Activated CD4-positive, alpha-beta T cell treated with anti-CD3 and anti-CD28 coated beads, Interleukin-2, amount 10 ng/mL, durations not matched to agents 24 days and 14 days (primary cell): ENCODE data around the gene MSH3. TPM values are rescaled to one million over a fixed set of nuclear protein-coding genes. Genes with fewer than 3 reads are reported as not detected.

Experiments
- DNase-seq: peaks from one replicate; pipeline ENCODE4 v3.0.0; 2022
- H3K27ac Mint-ChIP-seq: one replicate; pipeline ENCODE4 v1.8.0; 2022; ENCODE audit warnings: mild to moderate bottlenecking, mixed read lengths
- H3K27me3 Mint-ChIP-seq: one replicate; pipeline ENCODE4 v1.8.0; 2022; ENCODE audit warnings: mixed read lengths
- H3K36me3 Mint-ChIP-seq: one replicate; pipeline ENCODE4 v1.8.0; 2022; ENCODE audit warnings: low read depth, mild to moderate bottlenecking, mixed read lengths
- H3K4me1 Mint-ChIP-seq: one replicate; pipeline ENCODE4 v1.8.0; 2021; ENCODE audit warnings: mixed read lengths
- H3K4me3 Mint-ChIP-seq: one replicate; pipeline ENCODE4 v1.8.0; 2022; ENCODE audit warnings: mild to moderate bottlenecking, moderate library complexity, mixed read lengths
- H3K9me3 Mint-ChIP-seq: one replicate; pipeline ENCODE4 v1.8.0; 2021; ENCODE audit warnings: mixed read lengths
- intact Hi-C: fragments of 100-400 bp; cut with micrococcal nuclease; formaldehyde crosslinking; loops from one replicate; pipeline ENCODE4 v1.15.1; 2023
- total RNA-seq: library from RNA; stranded (reverse); gene quantifications from 2 replicates; pipeline ENCODE4 v1.2.3, GENCODE V29; 2022

MSH3 gene
- total RNA-seq, result 21.0 and 21.1 TPM in 2 replicates

- intact Hi-C loops, result loop anchor here (1.0 to 10.0 kb wide), 6 partner anchors 170 to 1100 kb away; partner anchors contain the start of genes FAM151B, SSBP2, TENT2 and ZCCHC9
- H3K9me3 Mint-ChIP-seq, result no peaks in the 10 kb centered on the region
- H3K36me3 Mint-ChIP-seq, result peaks cover 38% of the 10 kb centered on the region
- peak within 1 kb of the TSS; percentile 93 for H3K27ac Mint-ChIP-seq
- peaks cover 23% of the 10 kb centered on the region for H3K4me1 Mint-ChIP-seq
- H3K27me3 Mint-ChIP-seq, result no peaks in the 10 kb centered on the region
- peak within 1 kb of the TSS; percentile 84 for H3K4me3 Mint-ChIP-seq
- peak; percentile 96 for DNase-seq
Observed at GRCh38 chr5:80654391-80655230, at the start of gene MSH3, which contains the start of gene DHFR. MSH3 (plus strand) TSS chr5:80654652; CDS start chr5:80654728, 76 bp downstream. DHFR (minus strand) TSS chr5:80654983; CDS start chr5:80654489, 494 bp downstream.

- Mint-ChIP-seq H3K4me3 (no peak overlapping the region), H3K4me1 (peaks cover 2% of the 10 kb centered on the region), H3K27ac (no peak overlapping the region), H3K9me3 (peaks cover 7% of the 10 kb centered on the region), H3K27me3 (no peaks in the 10 kb centered on the region), H3K36me3 (peaks cover 2% of the 10 kb centered on the region)
- no peak for DNase-seq
- intact Hi-C loops, result no loop called here
Observed at GRCh38 chr5:80607343-80607742, 47.1 kb upstream of the MSH3 start.

GRCh38 chr5:80607832-80608231 is 46.6 kb upstream of the MSH3 start:
- Mint-ChIP-seq H3K27me3 (no peaks in the 10 kb centered on the region), H3K4me1 (peaks cover 2% of the 10 kb centered on the region), H3K27ac (no peak overlapping the region), H3K36me3 (peaks cover 2% of the 10 kb centered on the region), H3K9me3 (peaks cover 7% of the 10 kb centered on the region), H3K4me3 (no peak overlapping the region)
- intact Hi-C loops, result no loop called here
- no peak for DNase-seq

- H3K36me3 Mint-ChIP-seq, result peaks cover 2% of the 10 kb centered on the region
- H3K4me1 Mint-ChIP-seq, result peaks cover 2% of the 10 kb centered on the region
- peaks cover 7% of the 10 kb centered on the region for H3K9me3 Mint-ChIP-seq
- no peak overlapping the region for H3K4me3 Mint-ChIP-seq
- no peaks in the 10 kb centered on the region for H3K27me3 Mint-ChIP-seq
- H3K27ac Mint-ChIP-seq, result no peak overlapping the region
- no peak for DNase-seq
- intact Hi-C loops, result no loop called here
Observed at GRCh38 chr5:80608731-80609130, 45.7 kb upstream of the MSH3 start.

- intact Hi-C loops, result no loop called here
- H3K27ac Mint-ChIP-seq, result no peak overlapping the region
- no peak overlapping the region for H3K4me3 Mint-ChIP-seq
Observed at GRCh38 chr5:80609692-80610091, 44.8 kb upstream of the MSH3 start.

GRCh38 chr5:80615266-80615914 is 39.1 kb upstream of the MSH3 start:
- Mint-ChIP-seq H3K27ac (no peak overlapping the region), H3K4me1 (peaks cover 2% of the 10 kb centered on the region), H3K4me3 (no peak overlapping the region), H3K27me3 (no peaks in the 10 kb centered on the region), H3K36me3 (peaks cover 6% of the 10 kb centered on the region), H3K9me3 (peaks cover 4% of the 10 kb centered on the region)
- intact Hi-C loops, result no loop called here
- DNase-seq, result no peak

More at GRCh38 chr5:80609692-80610091, 44.8 kb upstream of the MSH3 start:
- Mint-ChIP-seq H3K27me3 (no peaks in the 10 kb centered on the region), H3K9me3 (peaks cover 7% of the 10 kb centered on the region), H3K4me1 (peaks cover 2% of the 10 kb centered on the region), H3K36me3 (peaks cover 2% of the 10 kb centered on the region)
- DNase-seq, result no peak

GRCh38 chr5:80618438-80618837 is 36.0 kb upstream of the MSH3 start:
- Mint-ChIP-seq H3K4me1 (peaks cover 2% of the 10 kb centered on the region), H3K36me3 (peaks cover 22% of the 10 kb centered on the region), H3K27me3 (no peaks in the 10 kb centered on the region), H3K4me3 (no peak overlapping the region), H3K27ac (no peak overlapping the region), H3K9me3 (no peaks in the 10 kb centered on the region)
- intact Hi-C loops, result no loop called here
- DNase-seq, result no peak

- H3K36me3 Mint-ChIP-seq, result peaks cover 22% of the 10 kb centered on the region
- intact Hi-C loops, result no loop called here
- DNase-seq, result no peak
- H3K9me3 Mint-ChIP-seq, result no peaks in the 10 kb centered on the region
- H3K4me3 Mint-ChIP-seq, result no peak overlapping the region
- H3K27me3 Mint-ChIP-seq, result no peaks in the 10 kb centered on the region
- peaks cover 2% of the 10 kb centered on the region for H3K4me1 Mint-ChIP-seq
- H3K27ac Mint-ChIP-seq, result no peak overlapping the region
Observed at GRCh38 chr5:80619086-80619485, 35.4 kb upstream of the MSH3 start.

GRCh38 chr5:80620211-80620610 is 34.2 kb upstream of the MSH3 start:
- Mint-ChIP-seq H3K27ac (no peak overlapping the region), H3K27me3 (no peaks in the 10 kb centered on the region), H3K4me1 (peaks cover 2% of the 10 kb centered on the region), H3K36me3 (peaks cover 22% of the 10 kb centered on the region), H3K9me3 (no peaks in the 10 kb centered on the region), H3K4me3 (no peak overlapping the region)
- intact Hi-C loops, result no loop called here
- DNase-seq, result no peak

- Mint-ChIP-seq H3K27me3 (no peaks in the 10 kb centered on the region), H3K27ac (no peak overlapping the region), H3K4me1 (no peaks in the 10 kb centered on the region)
Observed at GRCh38 chr5:80622756-80623155, 31.7 kb upstream of the MSH3 start.

GRCh38 chr5:80623999-80624398 is 30.5 kb upstream of the MSH3 start:
- Mint-ChIP-seq H3K9me3 (no peaks in the 10 kb centered on the region), H3K4me1 (no peaks in the 10 kb centered on the region), H3K4me3 (no peak overlapping the region), H3K27ac (no peak overlapping the region), H3K36me3 (peaks cover 16% of the 10 kb centered on the region), H3K27me3 (no peaks in the 10 kb centered on the region)
- DNase-seq, result no peak
- intact Hi-C loops, result no loop called here

More at GRCh38 chr5:80622756-80623155, 31.7 kb upstream of the MSH3 start:
- Mint-ChIP-seq H3K9me3 (no peaks in the 10 kb centered on the region), H3K4me3 (no peak overlapping the region), H3K36me3 (peaks cover 21% of the 10 kb centered on the region)
- DNase-seq, result no peak
- intact Hi-C loops, result no loop called here

GRCh38 chr5:80625230-80625629 is 29.2 kb upstream of the MSH3 start:
- H3K36me3 Mint-ChIP-seq, result peaks cover 25% of the 10 kb centered on the region
- DNase-seq, result no peak
- no peaks in the 10 kb centered on the region for H3K27me3 Mint-ChIP-seq
- no peak overlapping the region for H3K27ac Mint-ChIP-seq
- H3K4me3 Mint-ChIP-seq, result no peak overlapping the region
- intact Hi-C loops, result no loop called here
- no peaks in the 10 kb centered on the region for H3K9me3 Mint-ChIP-seq
- no peaks in the 10 kb centered on the region for H3K4me1 Mint-ChIP-seq

- Mint-ChIP-seq H3K27ac (no peak overlapping the region), H3K9me3 (no peaks in the 10 kb centered on the region), H3K4me3 (no peak overlapping the region), H3K36me3 (peaks cover 39% of the 10 kb centered on the region), H3K4me1 (peaks cover 5% of the 10 kb centered on the region), H3K27me3 (no peaks in the 10 kb centered on the region)
- DNase-seq, result no peak
- intact Hi-C loops, result no loop called here
Observed at GRCh38 chr5:80629281-80629680, 25.2 kb upstream of the MSH3 start.
